Endodermal cell (in vitro differentiated cells): ENCODE data around the gene TMEM115. TPM values are rescaled to one million over a fixed set of nuclear protein-coding genes. Genes with fewer than 3 reads are reported as not detected.
"Not testable (repeated sequence)": the region's sequence is repeated elsewhere in the genome, so short reads cannot be mapped to it uniquely, and the experiment has no call there.

Experiments used
- DNase-seq: peaks from one replicate; pipeline ENCODE4 v3.0.0-alpha.2; 2017
- H3K27ac ChIP-seq: 2 replicates; pipeline ENCODE4 v1.5.1; 2013; ENCODE audit warnings: mild to moderate bottlenecking, low read depth, low read length, moderate library complexity
- H3K27me3 ChIP-seq: 2 replicates; pipeline ENCODE4 v1.6.1; 2013; ENCODE audit warnings: mild to moderate bottlenecking, low read length, moderate library complexity; ENCODE audit not compliant: insufficient read depth, control insufficient read depth, poor library complexity, severe bottlenecking
- H3K36me3 ChIP-seq: 2 replicates; pipeline ENCODE4 v1.7.0; 2013; ENCODE audit warnings: mild to moderate bottlenecking, low read length, moderate library complexity; ENCODE audit not compliant: control insufficient read depth, insufficient read depth
- H3K4me1 ChIP-seq: one replicate; pipeline ENCODE4 v1.7.0; 2013; ENCODE audit warnings: low read length; ENCODE audit not compliant: control insufficient read depth, insufficient read depth
- H3K4me3 ChIP-seq: 2 replicates; pipeline ENCODE4 v1.5.1; 2013; ENCODE audit warnings: mild to moderate bottlenecking, low read length, moderate library complexity
- H3K9ac ChIP-seq: 2 replicates; pipeline ENCODE4 v1.6.1; 2013; ENCODE audit warnings: mild to moderate bottlenecking, low read length, moderate library complexity; ENCODE audit not compliant: poor library complexity, severe bottlenecking; ENCODE audit errors: extremely low read depth
- H3K9me3 ChIP-seq: 2 replicates; pipeline ENCODE4 v1.6.1; 2013; ENCODE audit warnings: mild to moderate bottlenecking, low read length, moderate library complexity; ENCODE audit not compliant: control insufficient read depth
- H3K27ac Mint-ChIP-seq: 2 replicates; pipeline ENCODE4 v1.8.0; 2020; ENCODE audit warnings: mixed read lengths
- H3K27me3 Mint-ChIP-seq: 2 replicates; pipeline ENCODE4 v1.8.0; 2021; ENCODE audit warnings: mild to moderate bottlenecking, mixed read lengths; ENCODE audit not compliant: insufficient read depth
- H3K36me3 Mint-ChIP-seq: 2 replicates; pipeline ENCODE4 v1.8.0; 2020; ENCODE audit warnings: low read depth, mixed read lengths
- H3K4me1 Mint-ChIP-seq: 2 replicates; pipeline ENCODE4 v1.8.0; 2020; ENCODE audit warnings: mixed read lengths
- H3K4me3 Mint-ChIP-seq: 2 replicates; pipeline ENCODE4 v1.8.0; 2020; ENCODE audit warnings: mild to moderate bottlenecking, moderate library complexity, mixed read lengths
- H3K9me3 Mint-ChIP-seq: 2 replicates; pipeline ENCODE4 v1.8.0; 2020; ENCODE audit warnings: mild to moderate bottlenecking, mixed read lengths
- WGBS, 2 experiments: methylation state at CpG; one replicate each; pipeline versions ENCODE4 v1.1.5 to v1.1.7; 2013; ENCODE audit warnings: missing lambda C conversion rate in 2 of 2, mixed read lengths in 1 of 2; ENCODE audit not compliant: insufficient coverage in 1 of 2, insufficient read length in 1 of 2; 5-methylcytosine and 5-hydroxymethylcytosine counted together
- total RNA-seq, 2 donors: library from RNA; stranded (reverse); fragmentation: NEBNext Ultra II Directional in 1 of 2; extraction: Animal tissue kit (Norgen Biotek cat#: 25700) in 1 of 2; gene quantifications; 2 replicates in 1 of 2; 3 replicates in 1 of 2; pipeline ENCODE4 v1.2.1, GENCODE V29; 2021
- TF ChIP-seq, protein P1 (sequence below): fragments of 200-600 bp; sonication (generic); conservative IDR thresholded peaks from 2 replicates; pipeline ENCODE4 v1.5.0; 2021; ENCODE audit warnings: antibody characterized with exemption, mild to moderate bottlenecking

TMEM115 gene
- total RNA-seq, 2 donors from 2014 or later, result 30.1 to 32.2 TPM

DNA sequence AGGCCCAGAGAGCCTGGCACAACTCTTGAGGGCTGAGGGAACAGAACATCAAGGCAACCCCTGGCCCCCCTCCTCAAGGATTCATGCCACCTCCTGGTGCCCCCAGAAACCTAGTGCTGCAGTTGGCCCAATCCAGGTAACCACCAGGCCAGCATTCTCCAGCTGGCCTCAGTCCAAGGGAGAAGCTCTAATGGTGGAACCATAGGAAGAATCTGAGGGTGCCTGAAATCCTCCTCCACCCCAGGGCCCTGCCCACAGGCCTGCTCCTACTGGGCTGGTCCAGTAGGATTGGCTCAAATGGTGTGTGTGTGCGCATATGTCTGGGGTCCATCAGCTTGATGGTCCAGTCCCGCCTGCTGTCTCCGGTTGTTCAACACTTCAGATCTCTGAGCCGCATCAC is 44.5 kb downstream of the TMEM115 start:
- Histone ChIP-seq H3K4me1 (peaks cover 4% of the 10 kb centered on the region), H3K9me3 (peaks cover 4% of the 10 kb centered on the region), H3K36me3 (peaks cover 28% of the 10 kb centered on the region), H3K27ac (no peak overlapping the region), H3K4me3 (no peak overlapping the region), H3K27me3 (no peaks in the 10 kb centered on the region), H3K9ac (no peak overlapping the region)
- no peak overlapping the region for H3K27ac Mint-ChIP-seq
- no peak overlapping the region for H3K4me3 Mint-ChIP-seq
- H3K4me1 Mint-ChIP-seq, result peaks cover 9% of the 10 kb centered on the region
- WGBS, 2 experiments, result 96% methylated on average over 4 of the region's 4 CpGs; no CpG with 5 or more reads in 1 of the 2 experiments
- TF ChIP-seq, protein P1, sequence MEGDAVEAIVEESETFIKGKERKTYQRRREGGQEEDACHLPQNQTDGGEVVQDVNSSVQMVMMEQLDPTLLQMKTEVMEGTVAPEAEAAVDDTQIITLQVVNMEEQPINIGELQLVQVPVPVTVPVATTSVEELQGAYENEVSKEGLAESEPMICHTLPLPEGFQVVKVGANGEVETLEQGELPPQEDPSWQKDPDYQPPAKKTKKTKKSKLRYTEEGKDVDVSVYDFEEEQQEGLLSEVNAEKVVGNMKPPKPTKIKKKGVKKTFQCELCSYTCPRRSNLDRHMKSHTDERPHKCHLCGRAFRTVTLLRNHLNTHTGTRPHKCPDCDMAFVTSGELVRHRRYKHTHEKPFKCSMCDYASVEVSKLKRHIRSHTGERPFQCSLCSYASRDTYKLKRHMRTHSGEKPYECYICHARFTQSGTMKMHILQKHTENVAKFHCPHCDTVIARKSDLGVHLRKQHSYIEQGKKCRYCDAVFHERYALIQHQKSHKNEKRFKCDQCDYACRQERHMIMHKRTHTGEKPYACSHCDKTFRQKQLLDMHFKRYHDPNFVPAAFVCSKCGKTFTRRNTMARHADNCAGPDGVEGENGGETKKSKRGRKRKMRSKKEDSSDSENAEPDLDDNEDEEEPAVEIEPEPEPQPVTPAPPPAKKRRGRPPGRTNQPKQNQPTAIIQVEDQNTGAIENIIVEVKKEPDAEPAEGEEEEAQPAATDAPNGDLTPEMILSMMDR, result no peak
- peaks cover 25% of the 10 kb centered on the region for H3K9me3 Mint-ChIP-seq
- no peaks in the 10 kb centered on the region for H3K27me3 Mint-ChIP-seq
- no peak for DNase-seq
- H3K36me3 Mint-ChIP-seq, result peaks cover 60% of the 10 kb centered on the region

GRCh38 chr3:50314342-50314741 is 45.0 kb downstream of the TMEM115 start:
- Mint-ChIP-seq H3K36me3 (peaks cover 59% of the 10 kb centered on the region), H3K4me3 (no peak overlapping the region), H3K9me3 (peaks cover 29% of the 10 kb centered on the region), H3K27ac (peak overlapping the region; percentile 17), H3K4me1 (peaks cover 5% of the 10 kb centered on the region), H3K27me3 (no peaks in the 10 kb centered on the region)
- no peak overlapping the region for H3K9ac ChIP-seq
- H3K4me3 ChIP-seq, result no peak overlapping the region
- 93 to 100% methylated on average over 2 to 3 of the region's 3 CpGs for WGBS, 2 experiments
- TF ChIP-seq, protein P1, result no peak
- peaks cover 23% of the 10 kb centered on the region for H3K36me3 ChIP-seq
- peak overlapping the region; percentile 25 for H3K27ac ChIP-seq
- H3K9me3 ChIP-seq, result peaks cover 9% of the 10 kb centered on the region
- DNase-seq, result no peak
- H3K4me1 ChIP-seq, result no peaks in the 10 kb centered on the region
- H3K27me3 ChIP-seq, result no peaks in the 10 kb centered on the region

DNA sequence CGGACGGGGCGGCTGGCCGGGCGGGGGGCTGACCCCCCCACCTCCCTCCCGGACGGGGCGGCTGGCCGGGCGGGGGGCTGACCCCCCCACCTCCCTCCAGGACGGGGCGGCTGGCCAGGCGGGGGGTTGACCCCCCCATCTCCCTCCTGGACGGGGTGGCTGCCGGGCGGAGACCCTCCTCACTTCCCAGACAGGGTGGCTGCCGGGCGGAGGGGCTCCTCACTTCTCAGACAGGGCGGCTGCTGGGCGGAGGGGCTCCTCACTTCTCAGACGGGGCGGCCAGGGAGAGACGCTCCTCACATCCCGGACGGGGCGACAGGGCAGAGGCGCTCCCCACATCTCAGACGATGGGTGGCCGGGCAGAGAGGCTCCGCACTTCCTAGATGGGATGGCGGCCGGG is 47.3 kb downstream of the TMEM115 start:
- 95 to 100% methylated on average over 3 to 18 of the region's 32 CpGs for WGBS, 2 experiments
- not testable (repeated sequence) for H3K4me3 ChIP-seq, DNase-seq, H3K27ac Mint-ChIP-seq, H3K27ac ChIP-seq, H3K27me3 Mint-ChIP-seq, H3K27me3 ChIP-seq, H3K4me1 ChIP-seq, H3K9ac ChIP-seq, H3K36me3 ChIP-seq, H3K4me1 Mint-ChIP-seq, H3K4me3 Mint-ChIP-seq
- Mint-ChIP-seq H3K36me3 (peaks cover 40% of the 10 kb centered on the region), H3K9me3 (peaks cover 51% of the 10 kb centered on the region)
- peaks cover 20% of the 10 kb centered on the region for H3K9me3 ChIP-seq

Other genes with a start within 250 kb of the TMEM115 start
- gene SEMA3F, start 204.2 kb downstream of the TMEM115 start, total RNA-seq, result 10 to 100 TPM; 44.8 to 63.2 TPM
- gene GNAT1, start 167.9 kb downstream of the TMEM115 start, total RNA-seq, result 1 to 10 TPM in 1 of 2 donors, under 1 TPM in 1; 0.42 to 1.2 TPM
- gene SLC38A3, start 154.2 kb downstream of the TMEM115 start, total RNA-seq, result 1 to 10 TPM; 1.5 to 1.9 TPM
- 100 to 1,000 TPM; 243 to 278 TPM for gene GNAI2, start 123.3 kb downstream of the TMEM115 start, total RNA-seq
- gene SEMA3B, start 90.4 kb downstream of the TMEM115 start, total RNA-seq, result 10 to 100 TPM in 1 of 2 donors, 1 to 10 TPM in 1; 6.5 to 10.3 TPM
- gene LSMEM2, start 80.4 kb downstream of the TMEM115 start, total RNA-seq, result not detected
- 10 to 100 TPM; 56.6 to 70.9 TPM for gene IFRD2, start 67.1 kb downstream of the TMEM115 start, total RNA-seq
- gene HYAL3, start 60.1 kb downstream of the TMEM115 start, total RNA-seq, result 1 to 10 TPM; 2.6 to 3.3 TPM
- 10 to 100 TPM in 1 of 2 donors, 1 to 10 TPM in 1; 9.7 to 12.8 TPM for gene NAA80, start 60.1 kb downstream of the TMEM115 start, total RNA-seq
- 1 to 10 TPM in 1 of 2 donors, under 1 TPM in 1; 0.92 to 1.8 TPM for gene HYAL1, start 55.9 kb downstream of the TMEM115 start, total RNA-seq
- 10 to 100 TPM; 55.3 to 61.1 TPM for gene HYAL2, start 36.8 kb downstream of the TMEM115 start, total RNA-seq
- gene TUSC2, start 31.3 kb downstream of the TMEM115 start, total RNA-seq, result 10 to 100 TPM; 23.5 to 28.1 TPM
- 10 to 100 TPM in 1 of 2 donors, 1 to 10 TPM in 1; 9.4 to 17.2 TPM for gene RASSF1, start 18.7 kb downstream of the TMEM115 start, total RNA-seq
- 1 to 10 TPM in 1 of 2 donors, under 1 TPM in 1; 0.22 to 1.4 TPM for gene ZMYND10, start 13.8 kb downstream of the TMEM115 start, total RNA-seq
- gene NPRL2, start 8.7 kb downstream of the TMEM115 start, total RNA-seq, result 10 to 100 TPM; 21.8 TPM
- 10 to 100 TPM in 1 of 2 donors, 1 to 10 TPM in 1; 8.5 to 14.6 TPM for gene CYB561D2, start 8.7 kb downstream of the TMEM115 start, total RNA-seq
- 10 to 100 TPM; 17.6 to 20.7 TPM for gene CACNA2D2, start 144.1 kb upstream of the TMEM115 start, total RNA-seq
- gene C3orf18, start 208.2 kb upstream of the TMEM115 start, total RNA-seq, result 10 to 100 TPM; 14.4 to 16.9 TPM
- gene HEMK1, start 210.0 kb upstream of the TMEM115 start, total RNA-seq, result 10 to 100 TPM; 24.1 to 25.8 TPM